K562 (cell line): ENCODE results near the gene PACSIN2.

ENCODE experiments used
- CBFA2T2 ChIP-seq: fragments of 450-650 bp; conservative IDR thresholded peaks from 2 replicates; pipeline ENCODE4 v1.6.1; 2017; ENCODE audit warnings: mild to moderate bottlenecking
- IRF2 ChIP-seq: sonication (generic); formaldehyde crosslinking; IDR thresholded peaks from 2 replicates; pipeline ENCODE4 v1.8.1; 2022; ENCODE audit warnings: mild to moderate bottlenecking, missing genetic modification reagents
- RAD21 ChIP-seq, 2 experiments: fragments of 250-450 bp in 1 of 2; fragments of 450-650 bp in 1 of 2; sonication (Bioruptor Pico) in 1 of 2; formaldehyde crosslinking in 1 of 2; IDR thresholded peaks in 1 of 2; conservative IDR thresholded peaks in 1 of 2; 2 replicates each; pipeline versions ENCODE4 v1.4.0 to v1.8.0; 2020 to 2022; ENCODE audit warnings: mild to moderate bottlenecking in 2 of 2, moderate library complexity in 1 of 2
- TCF7 ChIP-seq: sonication (generic); IDR thresholded peaks from 2 replicates; pipeline ENCODE4 v1.6.1; 2016; ENCODE audit warnings: antibody characterized with exemption, borderline replicate concordance
- YY1 ChIP-seq, 3 experiments: IDR thresholded peaks; 2 replicates each; pipeline ENCODE4 v1.6.1; 2011; ENCODE audit warnings: low read length in 2 of 3, mild to moderate bottlenecking in 2 of 3, moderate library complexity in 2 of 3, borderline replicate concordance in 1 of 3, control low read depth in 1 of 3, low read depth in 1 of 3; ENCODE audit not compliant: insufficient read depth in 3 of 3, insufficient replicate concordance in 2 of 3, control insufficient read depth in 1 of 3, insufficient read length in 1 of 3; ENCODE audit errors: extremely low read depth in 1 of 3
- ZSCAN29 ChIP-seq: fragments of 450-650 bp; IDR thresholded peaks from 2 replicates; pipeline ENCODE4 v1.6.1; 2017
- TF ChIP-seq, protein P1 (sequence below): fragments of 450-650 bp; IDR thresholded peaks from 2 replicates; pipeline ENCODE4 v1.6.1; 2016; ENCODE audit warnings: missing biosample characterization, missing genetic modification characterization
- TF ChIP-seq, protein P2 (sequence below), 3 experiments: IDR thresholded peaks in 2 of 3; conservative IDR thresholded peaks in 1 of 3; 2 replicates each; pipeline ENCODE4 v1.5.1; 2011 to 2012; ENCODE audit warnings: low read length in 3 of 3, mild to moderate bottlenecking in 3 of 3, control low read depth in 2 of 3, improper control_type of control experiment in 1 of 3, inconsistent platforms in 1 of 3, low read depth in 1 of 3, mixed read lengths in 1 of 3, moderate library complexity in 1 of 3; ENCODE audit not compliant: insufficient read depth in 2 of 3

DNA sequence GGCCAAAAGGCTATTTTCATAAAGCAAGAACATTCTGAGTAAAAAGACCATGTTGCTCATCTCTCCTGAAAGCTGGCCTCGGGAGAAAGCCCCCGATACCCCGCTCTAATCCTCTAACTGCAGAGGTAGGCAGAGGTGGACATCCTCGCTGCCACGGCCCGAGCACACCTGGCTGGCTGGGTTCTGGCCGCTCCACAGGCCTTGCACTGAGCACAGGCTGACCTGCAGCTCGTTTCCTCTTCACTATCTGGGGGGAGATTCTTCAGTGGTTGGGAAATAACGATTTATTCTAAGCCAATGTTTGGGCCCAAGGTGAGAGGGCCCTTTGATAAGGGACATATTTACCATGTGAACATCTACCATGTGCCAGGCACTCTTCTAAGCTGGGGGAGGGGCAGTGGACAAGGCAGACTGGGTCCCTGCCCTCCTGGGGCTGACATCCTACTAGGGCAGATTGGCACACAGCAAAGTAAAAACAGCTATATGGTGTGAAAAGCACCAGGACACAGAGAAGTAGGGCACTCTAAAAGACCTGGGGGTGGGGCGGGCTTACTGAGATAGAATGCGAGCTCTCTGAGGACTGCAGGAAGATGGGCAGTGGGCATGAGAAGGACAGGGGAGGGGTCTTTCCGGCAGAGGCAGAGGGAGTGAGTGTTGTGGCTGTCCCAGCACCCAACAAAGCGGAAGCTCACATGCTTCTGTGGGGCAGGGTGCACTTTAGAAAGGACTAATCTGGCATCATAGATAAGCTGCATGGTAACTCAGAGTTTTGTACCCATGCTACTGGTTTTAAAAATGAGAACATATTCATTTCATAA, 92.4 kb downstream of the PACSIN2 start:
- TF ChIP-seq RAD21 (CRISPR knock-in tag; conservative IDR thresholded peaks at IDR 0.05 in 1 of 2, IDR thresholded peaks at IDR 0.05 in 1 of 2) (no peak), TCF7 (no peak), CBFA2T2 (no peak), YY1 (IDR thresholded peaks at IDR 0.05; ENCODE audit: borderline replicate concordance in 1 of 3, control insufficient read depth in 1 of 3, extremely low read depth in 1 of 3, insufficient read depth in 3 of 3, insufficient read length in 1 of 3, insufficient replicate concordance in 2 of 3, low read depth in 1 of 3, low read length in 2 of 3) (no peak), IRF2 (no peak), ZSCAN29 (no peak)
- TF ChIP-seq, protein P1, sequence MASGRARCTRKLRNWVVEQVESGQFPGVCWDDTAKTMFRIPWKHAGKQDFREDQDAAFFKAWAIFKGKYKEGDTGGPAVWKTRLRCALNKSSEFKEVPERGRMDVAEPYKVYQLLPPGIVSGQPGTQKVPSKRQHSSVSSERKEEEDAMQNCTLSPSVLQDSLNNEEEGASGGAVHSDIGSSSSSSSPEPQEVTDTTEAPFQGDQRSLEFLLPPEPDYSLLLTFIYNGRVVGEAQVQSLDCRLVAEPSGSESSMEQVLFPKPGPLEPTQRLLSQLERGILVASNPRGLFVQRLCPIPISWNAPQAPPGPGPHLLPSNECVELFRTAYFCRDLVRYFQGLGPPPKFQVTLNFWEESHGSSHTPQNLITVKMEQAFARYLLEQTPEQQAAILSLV (tag), result no peak
- TF ChIP-seq, protein P2, sequence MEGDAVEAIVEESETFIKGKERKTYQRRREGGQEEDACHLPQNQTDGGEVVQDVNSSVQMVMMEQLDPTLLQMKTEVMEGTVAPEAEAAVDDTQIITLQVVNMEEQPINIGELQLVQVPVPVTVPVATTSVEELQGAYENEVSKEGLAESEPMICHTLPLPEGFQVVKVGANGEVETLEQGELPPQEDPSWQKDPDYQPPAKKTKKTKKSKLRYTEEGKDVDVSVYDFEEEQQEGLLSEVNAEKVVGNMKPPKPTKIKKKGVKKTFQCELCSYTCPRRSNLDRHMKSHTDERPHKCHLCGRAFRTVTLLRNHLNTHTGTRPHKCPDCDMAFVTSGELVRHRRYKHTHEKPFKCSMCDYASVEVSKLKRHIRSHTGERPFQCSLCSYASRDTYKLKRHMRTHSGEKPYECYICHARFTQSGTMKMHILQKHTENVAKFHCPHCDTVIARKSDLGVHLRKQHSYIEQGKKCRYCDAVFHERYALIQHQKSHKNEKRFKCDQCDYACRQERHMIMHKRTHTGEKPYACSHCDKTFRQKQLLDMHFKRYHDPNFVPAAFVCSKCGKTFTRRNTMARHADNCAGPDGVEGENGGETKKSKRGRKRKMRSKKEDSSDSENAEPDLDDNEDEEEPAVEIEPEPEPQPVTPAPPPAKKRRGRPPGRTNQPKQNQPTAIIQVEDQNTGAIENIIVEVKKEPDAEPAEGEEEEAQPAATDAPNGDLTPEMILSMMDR (IDR thresholded peaks at IDR 0.05 in 2 of 3, conservative IDR thresholded peaks at IDR 0.05 in 1 of 3; ENCODE audit: insufficient read depth in 2 of 3, low read depth in 1 of 3, low read length in 3 of 3), result no peak
